HG03571 (cell line): ENCODE measurements around the gene TLR2.

Source experiments
- ATAC-seq: cut with Tn5 transposase; IDR thresholded peaks from one replicate; pipeline ENCODE4 v1.9.1; 2021; ENCODE audit not compliant: unreplicated experiment

Gene TLR2

DNA sequence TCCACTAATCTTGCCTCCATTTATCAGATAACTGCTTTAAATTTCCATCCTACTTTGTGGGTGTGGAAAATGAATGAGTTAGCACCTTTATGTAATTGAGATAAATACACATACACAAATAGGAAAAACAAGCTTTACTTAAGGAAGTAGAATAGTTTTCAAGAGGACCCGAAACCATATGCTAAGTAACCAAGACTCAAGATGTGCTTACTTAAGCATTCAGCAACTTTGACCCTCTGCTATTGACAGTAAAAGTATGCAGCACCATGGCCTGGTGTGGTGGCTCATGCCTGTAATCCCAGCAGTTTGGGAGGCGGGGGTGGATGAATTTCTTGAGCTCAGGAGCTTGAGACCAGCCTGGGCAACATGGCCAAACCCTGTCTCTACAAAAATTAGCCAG lies 45.8 kb downstream of the TLR2 start:
- no peak for ATAC-seq

DNA sequence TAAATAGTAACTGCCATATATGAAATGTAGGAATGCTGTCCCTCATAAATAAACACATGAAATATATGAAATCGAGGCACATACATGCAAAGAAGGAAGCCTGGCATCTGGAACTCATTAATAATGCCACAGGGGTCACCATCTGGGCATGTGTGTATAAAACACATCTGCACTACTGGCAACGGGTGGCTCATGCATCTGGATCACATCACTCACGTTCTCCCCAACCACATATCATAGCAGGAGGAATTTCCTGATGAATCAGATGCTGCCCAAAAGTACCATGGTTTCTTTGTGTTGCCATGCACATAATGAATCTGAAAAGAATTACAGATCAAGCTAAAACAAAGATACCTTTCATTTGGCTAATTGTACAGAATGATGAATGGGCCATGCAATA lies 47.2 kb downstream of the TLR2 start:
- ATAC-seq, result no peak

DNA sequence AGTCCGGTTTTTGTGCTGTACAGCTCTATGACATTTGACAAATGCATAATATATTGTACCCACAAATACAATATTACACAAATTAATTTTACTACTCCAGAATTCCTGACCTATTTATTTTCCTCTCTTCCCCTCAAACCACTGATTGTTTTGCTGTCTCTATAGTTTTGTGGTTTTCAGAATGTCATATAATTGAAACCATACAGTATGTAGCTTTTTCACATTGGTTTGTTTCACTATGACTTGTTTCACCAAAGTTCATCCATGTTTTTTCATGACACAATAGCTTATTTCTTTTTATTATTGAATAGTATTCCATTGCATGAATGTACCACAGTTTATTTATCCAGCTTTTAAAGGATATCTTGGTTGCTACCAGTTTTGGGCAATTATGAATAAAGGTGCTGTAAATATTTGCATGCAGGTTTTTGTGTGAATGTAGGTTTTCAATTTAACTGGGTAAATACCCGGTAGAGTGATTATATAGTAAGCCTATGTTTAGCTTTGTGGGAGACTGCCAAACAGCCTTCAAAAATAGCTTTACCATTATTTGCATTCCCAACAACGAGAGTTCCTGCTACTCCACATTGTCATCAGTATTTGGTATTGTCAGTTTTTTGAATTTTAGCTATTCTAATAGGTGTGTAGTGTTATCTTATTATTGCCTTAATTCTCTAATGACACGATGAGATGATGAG lies 49.8 kb downstream of the TLR2 start:
- peak; percentile 51 for ATAC-seq

DNA sequence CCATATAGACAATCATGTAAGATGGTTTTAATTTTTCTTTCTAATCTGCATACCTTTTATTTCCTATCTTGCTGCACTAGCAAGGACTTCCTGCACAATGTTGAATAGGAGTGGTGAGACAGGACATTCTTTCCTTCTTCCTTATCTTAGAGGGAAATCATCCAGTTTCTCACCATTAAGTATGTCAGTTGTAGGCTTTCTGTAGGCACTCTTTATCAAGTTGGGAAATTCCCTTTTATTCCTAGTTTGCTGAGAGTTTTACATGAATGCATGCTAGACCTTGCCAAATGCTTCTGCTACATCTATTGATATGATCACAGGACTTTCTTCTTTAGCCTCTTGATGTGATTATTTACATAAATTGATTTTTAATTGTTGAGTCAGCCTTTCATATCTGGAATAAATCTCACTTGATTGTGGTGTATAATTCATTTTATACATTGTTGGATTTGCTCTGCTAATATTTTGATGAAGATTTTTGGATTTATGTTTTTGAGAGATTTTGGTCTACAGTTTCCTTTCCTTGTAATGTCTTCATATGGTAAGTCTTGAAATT lies 51.9 kb downstream of the TLR2 start:
- ATAC-seq, result no peak

DNA sequence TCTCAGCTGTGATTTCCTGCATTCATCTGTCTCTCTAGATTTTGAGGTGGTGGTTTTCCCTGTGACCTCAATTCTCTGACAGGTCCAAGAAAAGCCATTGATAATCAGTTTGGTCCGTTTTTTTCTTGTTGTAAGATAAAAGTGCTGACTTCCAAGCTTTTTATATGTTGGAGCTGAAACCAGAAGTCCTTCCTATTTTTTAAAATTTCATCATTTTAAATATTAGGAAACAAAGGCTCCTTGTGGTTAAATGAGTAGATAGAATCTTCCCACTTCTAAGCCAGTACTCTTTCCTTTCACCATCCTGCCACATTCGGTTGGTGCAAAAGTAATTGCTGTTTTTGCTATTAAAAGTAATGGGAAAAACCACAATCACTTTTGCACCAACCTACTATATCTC lies 57.5 kb downstream of the TLR2 start:
- no peak for ATAC-seq

DNA sequence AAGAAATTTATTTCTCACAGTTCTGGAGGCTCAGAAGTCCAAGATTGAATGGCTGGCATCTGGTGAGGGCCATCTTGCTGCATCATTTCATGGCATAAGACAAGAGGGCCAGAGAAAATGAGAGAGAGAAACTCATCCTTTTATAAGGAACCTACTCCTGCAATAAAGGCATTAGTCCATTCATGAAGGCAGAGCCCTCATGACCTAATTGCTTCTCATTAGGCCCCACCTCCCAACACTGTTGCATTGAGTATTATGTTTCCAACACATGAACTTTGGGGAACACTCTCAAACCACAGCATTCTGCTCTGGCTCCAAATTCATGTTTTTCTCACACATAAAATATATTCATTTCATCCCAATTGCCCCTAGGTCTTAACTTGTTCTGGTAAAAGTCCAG lies 61.6 kb downstream of the TLR2 start:
- no peak for ATAC-seq

DNA sequence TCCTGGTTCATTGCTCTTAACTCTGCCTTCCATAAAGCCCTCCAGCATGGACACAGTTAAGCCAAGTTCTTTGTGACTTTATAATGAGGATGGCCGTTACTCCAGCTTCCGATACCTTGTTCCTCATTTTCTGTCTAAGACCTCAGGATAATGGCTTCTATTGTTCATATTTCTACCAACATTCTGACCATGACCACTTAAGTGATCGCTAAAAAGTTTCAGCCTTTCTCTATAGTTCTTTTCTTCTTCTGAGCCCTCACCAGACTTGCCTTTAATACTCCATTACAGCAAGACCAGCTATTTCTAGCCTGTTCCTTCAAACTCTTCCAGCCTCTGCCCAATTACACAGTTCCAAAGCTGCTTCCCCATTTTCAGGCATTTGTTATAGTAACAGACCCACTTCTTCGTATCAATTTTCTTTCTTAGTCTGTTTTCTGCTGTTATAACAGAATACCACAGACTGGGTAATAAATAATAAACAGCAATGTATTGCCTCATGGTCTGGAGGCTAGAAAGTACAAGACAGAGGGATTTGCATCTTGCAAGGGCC lies 63.4 kb downstream of the TLR2 start:
- no peak for ATAC-seq

DNA sequence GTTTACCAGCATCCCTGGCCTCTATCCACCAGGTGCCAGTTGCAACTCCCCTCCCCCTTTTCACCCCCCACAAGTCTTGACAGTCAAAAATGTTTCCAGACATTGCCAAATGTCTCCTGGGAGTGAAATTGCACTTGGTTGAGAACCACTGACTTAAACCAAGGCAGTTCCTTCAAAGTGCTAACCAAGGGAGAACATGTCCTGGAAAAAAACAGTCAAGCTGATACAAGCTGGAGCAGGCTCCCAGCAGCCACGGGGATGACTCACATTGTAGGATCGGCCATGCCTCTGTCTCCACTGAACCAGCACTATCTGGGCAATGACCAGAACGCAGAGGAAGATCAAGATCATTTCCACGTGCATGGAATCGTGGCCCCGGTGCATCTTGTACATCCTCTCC lies 64.3 kb downstream of the TLR2 start:
- ATAC-seq, result no peak

DNA sequence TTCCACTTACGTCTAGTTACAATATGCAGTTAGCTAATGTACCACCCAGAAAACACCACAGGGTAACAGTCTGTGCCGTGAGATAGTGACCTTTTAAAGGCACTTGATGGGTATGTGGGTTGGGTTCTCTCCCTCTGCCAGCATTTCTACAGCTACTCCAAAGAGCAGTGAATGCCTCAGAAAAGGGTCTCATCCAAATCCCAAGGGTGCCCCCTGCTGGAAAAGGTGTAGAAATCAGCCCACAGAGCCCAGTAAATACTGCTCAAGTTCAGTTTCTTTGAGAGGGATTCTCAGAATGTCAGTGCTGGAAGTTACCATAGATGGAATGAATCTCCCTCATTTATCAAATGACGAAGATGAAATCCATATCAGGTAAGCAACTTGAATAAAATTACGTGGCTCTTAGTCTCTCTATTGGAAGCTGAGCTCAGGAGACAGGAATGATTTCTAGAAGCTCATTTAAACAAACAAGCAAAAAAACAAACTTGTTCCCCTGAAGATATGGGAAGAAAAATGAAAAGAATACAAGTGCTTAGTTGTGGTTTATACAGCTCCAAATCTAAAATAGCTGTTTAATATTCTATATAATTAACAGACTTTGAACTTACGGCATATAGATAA lies 66.2 kb downstream of the TLR2 start:
- peak; percentile 82 for ATAC-seq

DNA sequence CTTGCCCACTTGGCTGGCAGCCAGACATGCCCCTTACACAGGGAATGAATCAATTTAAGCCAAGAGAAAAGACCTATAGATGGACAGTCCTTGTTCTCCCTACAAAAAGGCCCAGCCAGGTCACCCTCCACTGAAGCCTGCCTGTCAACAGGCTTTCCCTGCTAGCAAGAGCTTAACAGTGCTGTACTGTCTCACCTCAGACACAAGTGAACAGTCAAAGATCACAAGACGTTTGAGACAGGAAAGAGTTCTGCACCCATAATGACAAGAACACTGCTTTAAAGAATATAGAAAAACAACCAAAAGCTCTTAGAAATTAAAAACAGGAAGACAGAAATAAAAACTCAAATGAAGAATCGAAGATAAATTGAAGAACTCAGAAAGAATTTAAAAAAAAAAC lies 71.1 kb downstream of the TLR2 start:
- no peak for ATAC-seq
